HepG2 (cell line): Measurements from ENCODE around the gene PLEKHG4. TPM values are rescaled to one million over a fixed set of nuclear protein-coding genes. Genes with fewer than 3 reads are reported as not detected.

ENCODE experiments used
- E2F1 ChIP-seq: sonication (generic); formaldehyde crosslinking; IDR thresholded peaks from 2 replicates; pipeline ENCODE4 v1.5.0; 2020; ENCODE audit warnings: missing genetic modification reagents
- E2F2 ChIP-seq: sonication (generic); formaldehyde crosslinking; IDR thresholded peaks from 2 replicates; pipeline ENCODE4 v1.4.0; 2020; ENCODE audit warnings: missing genetic modification reagents, borderline replicate concordance
- FOSL1 ChIP-seq: sonication (generic); formaldehyde crosslinking; IDR thresholded peaks from 2 replicates; pipeline ENCODE4 v1.9.0; 2021; ENCODE audit warnings: missing genetic modification reagents, borderline replicate concordance
- FOXO1 ChIP-seq: sonication (generic); formaldehyde crosslinking; IDR thresholded peaks from 2 replicates; pipeline ENCODE4 v1.4.0; 2020; ENCODE audit warnings: missing genetic modification reagents
- HOXD1 ChIP-seq: sonication (generic); formaldehyde crosslinking; IDR thresholded peaks from 2 replicates; pipeline ENCODE4 v1.5.0; 2020; ENCODE audit warnings: missing genetic modification reagents
- IKZF4 ChIP-seq: sonication (generic); formaldehyde crosslinking; IDR thresholded peaks from 2 replicates; pipeline ENCODE4 v1.5.1; 2020; ENCODE audit warnings: borderline replicate concordance, mild to moderate bottlenecking, low read depth, missing genetic modification reagents; ENCODE audit errors: not compliant biosample characterization
- MLLT10 ChIP-seq: sonication (generic); formaldehyde crosslinking; IDR thresholded peaks from 2 replicates; pipeline ENCODE4 v1.4.0; 2020; ENCODE audit warnings: missing genetic modification reagents
- NCOR1 ChIP-seq: fragments of 200-600 bp; sonication (generic); IDR thresholded peaks from 2 replicates; pipeline ENCODE4 v1.7.0; 2017; ENCODE audit warnings: antibody characterized with exemption, low read length, borderline replicate concordance
- NFIB ChIP-seq: sonication (generic); formaldehyde crosslinking; IDR thresholded peaks from 2 replicates; pipeline ENCODE4 v1.9.0; 2021; ENCODE audit warnings: missing genetic modification reagents, mild to moderate bottlenecking, borderline replicate concordance
- PITX1 ChIP-seq: sonication (generic); formaldehyde crosslinking; IDR thresholded peaks from 2 replicates; pipeline ENCODE4 v1.5.1; 2020; ENCODE audit warnings: mild to moderate bottlenecking, missing genetic modification reagents
- SP140L ChIP-seq: sonication (generic); formaldehyde crosslinking; IDR thresholded peaks from 2 replicates; pipeline ENCODE4 v1.4.0; 2020; ENCODE audit warnings: missing genetic modification reagents, borderline replicate concordance
- SRSF4 ChIP-seq: fragments of 200-400 bp; formaldehyde crosslinking; IDR thresholded peaks from one replicate; pipeline ENCODE4 v1.6.1; 2018; ENCODE audit warnings: mild to moderate bottlenecking, low read depth, low read length, moderate library complexity; ENCODE audit not compliant: poor library complexity, severe bottlenecking
- U2AF1 ChIP-seq: fragments of 200-400 bp; formaldehyde crosslinking; optimal IDR thresholded peaks from 2 replicates; pipeline ENCODE3; 2017; ENCODE audit warnings: mild to moderate bottlenecking, low read depth, low read length
- ZHX1 ChIP-seq: sonication (generic); formaldehyde crosslinking; IDR thresholded peaks from 2 replicates; pipeline ENCODE4 v1.8.1; 2022; ENCODE audit warnings: low read depth, mild to moderate bottlenecking, missing genetic modification reagents
- ZNF350 ChIP-seq: sonication (generic); formaldehyde crosslinking; IDR thresholded peaks from 2 replicates; pipeline ENCODE4 v1.4.0; 2020; ENCODE audit warnings: mild to moderate bottlenecking, low read depth, missing genetic modification reagents, borderline replicate concordance
- ZNF644 ChIP-seq: IDR thresholded peaks from 2 replicates; pipeline ENCODE4 v1.6.1; 2016; ENCODE audit warnings: low read depth
- ZNF766 ChIP-seq: sonication (generic); formaldehyde crosslinking; IDR thresholded peaks from 2 replicates; pipeline ENCODE4 v1.5.0; 2020; ENCODE audit warnings: missing genetic modification reagents, borderline replicate concordance
- ZNF792 ChIP-seq: IDR thresholded peaks from 2 replicates; pipeline ENCODE4 v1.6.1; 2016
- polyA plus RNA-seq, 8 experiments: library from polyadenylated mRNA; depleted of rRNA in 3 of 8; stranded (reverse) in 7 of 8; unstranded in 1 of 8; fragments of >200 nt; fragmentation: Illumina TruSeq in 4 of 8; extraction: Trizol in 4 of 8; gene quantifications; 2 replicates each; pipeline versions ENCODE4 v1.2.1 to v1.2.3, GENCODE V29; 2011 to 2016; ENCODE audit warnings: low read depth in 4 of 8, missing spikeins in 1 of 8, mixed read lengths in 1 of 8; ENCODE audit not compliant: insufficient read depth in 1 of 8
- total RNA-seq, 5 experiments: library from RNA; depleted of rRNA; stranded (reverse); fragments of >200 nt; fragmentation: Illumina TruSeq; extraction: Trizol; gene quantifications; 2 replicates each; pipeline ENCODE4 v1.2.3, GENCODE V29; 2016; ENCODE audit warnings: low read depth in 1 of 5
- TF ChIP-seq, protein P1 (sequence below): sonication (generic); formaldehyde crosslinking; IDR thresholded peaks from 2 replicates; pipeline ENCODE4 v1.8.0; 2022; ENCODE audit warnings: mild to moderate bottlenecking, missing genetic modification reagents; ENCODE audit not compliant: insufficient replicate concordance
- TF ChIP-seq, protein P2 (sequence below): sonication (generic); formaldehyde crosslinking; IDR thresholded peaks from 2 replicates; pipeline ENCODE4 v1.4.0; 2020; ENCODE audit warnings: mild to moderate bottlenecking, missing genetic modification reagents

PLEKHG4 gene
- total and polyA plus RNA-seq, 2 of the 13 experiments (the other 11 are each of a cell fraction or from before 2014, with no cell fraction given), result 7.1 to 13.6 TPM

- TF ChIP-seq ZNF766 (CRISPR knock-in tag) (peak; percentile 53; the same call in 1 of the 2 replicates), SRSF4 (no peak), U2AF1 (no peak), E2F2 (CRISPR knock-in tag) (no peak), E2F1 (CRISPR knock-in tag) (no peak), ZNF644 (no peak), NCOR1 (no peak), ZNF350 (CRISPR knock-in tag) (no peak), PITX1 (CRISPR knock-in tag) (no peak), ZNF792 (CRISPR knock-in tag) (0 out of 2 replicates have a peak, but pooled peaks have one; percentile 10), FOSL1 (CRISPR knock-in tag) (no peak), NFIB (CRISPR knock-in tag) (no peak), IKZF4 (CRISPR knock-in tag) (peak; percentile 74), SP140L (CRISPR knock-in tag) (no peak), HOXD1 (CRISPR knock-in tag) (no peak), ZHX1 (0 out of 2 replicates have a peak, but pooled peaks have one; percentile 56), MLLT10 (CRISPR knock-in tag) (no peak), FOXO1 (CRISPR knock-in tag) (no peak)
- TF ChIP-seq, protein P1, sequence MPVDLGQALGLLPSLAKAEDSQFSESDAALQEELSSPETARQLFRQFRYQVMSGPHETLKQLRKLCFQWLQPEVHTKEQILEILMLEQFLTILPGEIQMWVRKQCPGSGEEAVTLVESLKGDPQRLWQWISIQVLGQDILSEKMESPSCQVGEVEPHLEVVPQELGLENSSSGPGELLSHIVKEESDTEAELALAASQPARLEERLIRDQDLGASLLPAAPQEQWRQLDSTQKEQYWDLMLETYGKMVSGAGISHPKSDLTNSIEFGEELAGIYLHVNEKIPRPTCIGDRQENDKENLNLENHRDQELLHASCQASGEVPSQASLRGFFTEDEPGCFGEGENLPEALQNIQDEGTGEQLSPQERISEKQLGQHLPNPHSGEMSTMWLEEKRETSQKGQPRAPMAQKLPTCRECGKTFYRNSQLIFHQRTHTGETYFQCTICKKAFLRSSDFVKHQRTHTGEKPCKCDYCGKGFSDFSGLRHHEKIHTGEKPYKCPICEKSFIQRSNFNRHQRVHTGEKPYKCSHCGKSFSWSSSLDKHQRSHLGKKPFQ, result peak; percentile 43
- TF ChIP-seq, protein P2, sequence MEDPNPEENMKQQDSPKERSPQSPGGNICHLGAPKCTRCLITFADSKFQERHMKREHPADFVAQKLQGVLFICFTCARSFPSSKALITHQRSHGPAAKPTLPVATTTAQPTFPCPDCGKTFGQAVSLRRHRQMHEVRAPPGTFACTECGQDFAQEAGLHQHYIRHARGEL, result peak; percentile 52
Measured at GRCh38 chr16:67279296-67280089, at the start of gene PLEKHG4 (continued).
